Left lung (tissue), 10 donors: ENCODE results near the gene ELOA. TPM values are rescaled to one million over a fixed set of nuclear protein-coding genes. Genes with fewer than 3 reads are reported as not detected.
"Not testable (repeated sequence)": the region's sequence is repeated elsewhere in the genome, so short reads cannot be mapped to it uniquely, and the experiment has no call there.

Experiments used
- ATAC-seq: fragments of 200-7000 bp; cut with Tn5 transposase; one replicate; pipeline ENCODE4 v1.9.1; 2020; ENCODE audit warnings: moderate library complexity
- DNase-seq, 4 donors: peaks; one replicate each; pipeline ENCODE4 v3.0.0-alpha.2; 2013 to 2020
- H3K27ac ChIP-seq, 2 donors: fragments of 200-600 bp; sonication (generic) in 1 of 2; one replicate each; pipeline versions ENCODE4 v1.5.0 to v1.8.0; 2020 to 2021
- H3K27me3 ChIP-seq, 2 donors: fragments of 200-600 bp; sonication (generic) in 1 of 2; one replicate each; pipeline versions ENCODE4 v1.5.0 to v1.8.0; 2020 to 2021
- H3K36me3 ChIP-seq, 2 donors: fragments of 200-600 bp; sonication (generic) in 1 of 2; one replicate each; pipeline versions ENCODE4 v1.5.0 to v1.8.0; 2020 to 2021
- H3K4me1 ChIP-seq, 2 donors: fragments of 200-600 bp; one replicate each; pipeline ENCODE4 v1.8.0; 2021
- H3K4me3 ChIP-seq, 2 donors: fragments of 200-600 bp; sonication (generic) in 1 of 2; one replicate each; pipeline versions ENCODE4 v1.5.0 to v1.8.0; 2020 to 2021; ENCODE audit warnings: mild to moderate bottlenecking in 1 of 2
- H3K9me3 ChIP-seq, 2 donors: fragments of 200-600 bp; sonication (generic) in 1 of 2; one replicate each; pipeline versions ENCODE4 v1.5.0 to v1.8.0; 2020 to 2021
- CTCF ChIP-seq, 2 donors: fragments of 200-600 bp; sonication (generic) in 1 of 2; IDR thresholded peaks; one replicate each; pipeline versions ENCODE4 v1.5.0 to v1.8.0; 2021; ENCODE audit warnings: antibody characterized with exemption in 2 of 2
- intact Hi-C, 2 donors: fragments of 100-400 bp; cut with DNase I; formaldehyde crosslinking; loops; one replicate each; pipeline versions ENCODE4 v1.11.2 to v1.14.2; 2022
- polyA plus RNA-seq, 6 donors: library from polyadenylated mRNA; unstranded; fragments of 120-200 nt; gene quantifications; one replicate each; pipeline ENCODE4 v1.2.1, GENCODE V29; 2013; ENCODE audit not compliant: insufficient read length in 6 of 6
- total RNA-seq, 2 donors: library from RNA; stranded (reverse); fragmentation: NEBNext Ultra II Directional; extraction: Animal tissue kit (Norgen Biotek cat#: 25700); gene quantifications; one replicate each; pipeline ENCODE4 v1.2.1, GENCODE V29; 2021
- donor health status: DM: no; HTN: yes; CAD: no.
- donor health status: DM: no; HTN: no; CAD: no.

ELOA gene
- total and polyA plus RNA-seq, 8 donors = 41.4 to 50.3 (median 46.4) TPM

GRCh38 chr1:23799570-23800399, 56.5 kb downstream of the ELOA start:
- ATAC-seq = peak; percentile 71
- Histone ChIP-seq H3K27me3 (no peaks in the 10 kb centered on the region), H3K4me1 (peaks cover 14 to 27% of the 10 kb centered on the region in 2 donors), H3K27ac (peak overlapping the region; percentile 91 to 92), H3K36me3 (peaks cover 0 to 48% of the 10 kb centered on the region in 2 donors), H3K4me3 (peak overlapping the region; percentile 82 to 86), H3K9me3 (no peaks in the 10 kb centered on the region)
- intact Hi-C loops = no loop called here
- TF ChIP-seq CTCF (IDR thresholded peaks at IDR 0.05) = no peak
- peak in 3 of 4 donors; percentile 62 to 92 (median 89) for DNase-seq

- DNase-seq (peak; percentile 96 to 99 (median 98)), ATAC-seq (peak; percentile 89)
- H3K27me3 ChIP-seq = no peaks in the 10 kb centered on the region
- peak within 1 kb of the TSS; percentile 82 to 86 for H3K4me3 ChIP-seq
- H3K4me1 ChIP-seq = peaks cover 14 to 27% of the 10 kb centered on the region in 2 donors
- intact Hi-C loops = no loop called here
- peaks cover 0 to 39% of the 10 kb centered on the region in 2 donors for H3K36me3 ChIP-seq
- TF ChIP-seq CTCF (IDR thresholded peaks at IDR 0.05) = no peak
- H3K9me3 ChIP-seq = no peaks in the 10 kb centered on the region
- H3K27ac ChIP-seq = peak within 1 kb of the TSS; percentile 91 to 92
Observed at GRCh38 chr1:23800400-23801337, 57.4 kb downstream of the ELOA start, which contains the start of gene GALE. GALE (minus strand) TSS chr1:23800754; CDS start chr1:23799007, 1,747 bp downstream.

- intact Hi-C loops = no loop called here
- TF ChIP-seq CTCF (IDR thresholded peaks at IDR 0.05) = no peak
- peaks cover 0 to 37% of the 10 kb centered on the region in 2 donors for H3K36me3 ChIP-seq
- peak overlapping the region; percentile 91 to 92 for H3K27ac ChIP-seq
- ATAC-seq = peak; percentile 8
- H3K27me3 ChIP-seq = no peaks in the 10 kb centered on the region
- H3K4me3 ChIP-seq = peak overlapping the region; percentile 82 to 86
- H3K4me1 ChIP-seq = peaks cover 14 to 27% of the 10 kb centered on the region in 2 donors
- H3K9me3 ChIP-seq = no peaks in the 10 kb centered on the region
- no peak for DNase-seq
Observed at GRCh38 chr1:23801338-23801748, 58.1 kb downstream of the ELOA start.

- no peak for ATAC-seq
- Histone ChIP-seq H3K36me3 (peaks cover 0 to 37% of the 10 kb centered on the region in 2 donors), H3K9me3 (no peaks in the 10 kb centered on the region), H3K4me1 (peaks cover 14 to 27% of the 10 kb centered on the region in 2 donors), H3K27ac (peak overlapping the region; percentile 91 to 92), H3K4me3 (peak overlapping the region in 1 of 2 donors; percentile 82), H3K27me3 (no peaks in the 10 kb centered on the region)
- intact Hi-C loops = no loop called here
- no peak for TF ChIP-seq CTCF (IDR thresholded peaks at IDR 0.05)
- DNase-seq = no peak
Observed at GRCh38 chr1:23801876-23802275, 58.6 kb downstream of the ELOA start.

GRCh38 chr1:23802809-23803342, 59.6 kb downstream of the ELOA start:
- intact Hi-C loops, H3K27me3 ChIP-seq, DNase-seq, H3K9me3 ChIP-seq, ATAC-seq, H3K4me3 ChIP-seq, H3K27ac ChIP-seq: not testable (repeated sequence)
- H3K4me1 ChIP-seq = peaks cover 14 to 36% of the 10 kb centered on the region in 2 donors
- peaks cover 0 to 28% of the 10 kb centered on the region in 2 donors for H3K36me3 ChIP-seq
